IPS DF 19.7 (cell line): ENCODE data around the gene MESD.

ENCODE experiments used
- DNase-seq: peaks from one replicate; pipeline ENCODE4 v3.0.0-alpha.2; 2013; ENCODE audit warnings: low read depth, low spot score

Gene MESD

DNA sequence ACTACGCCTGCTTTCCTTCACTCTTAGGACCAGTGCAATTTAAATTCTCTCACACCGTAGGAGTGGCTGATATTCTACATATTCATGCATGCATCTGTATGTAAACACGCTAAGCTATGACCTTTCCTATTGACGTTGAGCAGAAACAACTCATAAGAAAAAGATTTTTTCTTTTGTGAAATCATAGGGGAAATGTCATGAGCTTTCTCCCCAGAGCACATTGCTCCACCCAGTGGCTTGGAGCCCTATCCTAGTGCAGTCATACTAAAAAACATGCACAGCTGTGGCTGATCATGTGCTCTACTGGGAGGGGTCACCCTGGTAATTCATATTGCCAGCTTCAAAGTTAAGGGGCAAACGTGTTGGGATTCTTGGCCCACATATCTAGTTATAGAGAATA, 1.8 kb upstream of the MESD start:
- DNase-seq: no peak

DNA sequence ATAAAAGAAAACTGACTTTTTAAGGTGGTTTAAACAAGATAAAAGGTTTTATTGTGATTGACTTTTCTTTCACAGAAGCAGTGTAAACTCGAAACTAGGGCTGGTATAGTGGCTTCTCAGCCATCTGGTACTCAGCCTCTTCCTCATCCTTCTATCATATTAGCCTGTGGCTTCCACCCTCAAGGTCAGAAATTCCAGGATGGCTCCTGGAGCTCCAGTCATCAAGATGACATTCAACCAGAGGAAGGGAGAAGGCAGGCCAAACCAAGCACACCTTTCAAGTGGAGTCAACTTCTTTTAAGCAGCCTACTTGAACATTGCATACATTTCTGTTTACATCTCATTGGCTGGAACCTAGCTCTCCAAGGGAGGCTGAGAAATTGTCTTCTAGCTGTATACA, 1.3 kb upstream of the MESD start:
- DNase-seq: no peak

DNA sequence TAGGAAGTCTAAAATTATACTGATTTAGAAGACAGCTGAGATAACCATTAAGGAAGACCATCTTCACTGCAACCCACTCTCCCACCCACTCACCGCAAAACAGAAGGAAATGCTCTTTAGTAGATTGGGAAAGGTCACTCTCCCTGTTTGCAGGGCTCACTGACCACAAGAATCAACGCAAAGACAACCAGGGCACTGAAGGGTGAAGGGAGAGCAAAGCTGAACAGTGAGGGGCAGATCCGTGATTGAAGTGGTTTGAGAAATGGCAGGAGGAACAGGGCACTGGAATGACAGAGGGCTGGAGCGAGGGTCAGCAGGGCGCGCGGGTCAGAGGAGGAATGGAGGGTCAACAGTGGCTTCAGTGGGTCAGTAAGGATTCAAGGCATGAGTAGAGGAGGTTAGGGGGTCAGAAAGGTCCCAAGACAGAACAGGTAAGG, 520 bp downstream of the MESD start:
- DNase-seq: no peak

DNA sequence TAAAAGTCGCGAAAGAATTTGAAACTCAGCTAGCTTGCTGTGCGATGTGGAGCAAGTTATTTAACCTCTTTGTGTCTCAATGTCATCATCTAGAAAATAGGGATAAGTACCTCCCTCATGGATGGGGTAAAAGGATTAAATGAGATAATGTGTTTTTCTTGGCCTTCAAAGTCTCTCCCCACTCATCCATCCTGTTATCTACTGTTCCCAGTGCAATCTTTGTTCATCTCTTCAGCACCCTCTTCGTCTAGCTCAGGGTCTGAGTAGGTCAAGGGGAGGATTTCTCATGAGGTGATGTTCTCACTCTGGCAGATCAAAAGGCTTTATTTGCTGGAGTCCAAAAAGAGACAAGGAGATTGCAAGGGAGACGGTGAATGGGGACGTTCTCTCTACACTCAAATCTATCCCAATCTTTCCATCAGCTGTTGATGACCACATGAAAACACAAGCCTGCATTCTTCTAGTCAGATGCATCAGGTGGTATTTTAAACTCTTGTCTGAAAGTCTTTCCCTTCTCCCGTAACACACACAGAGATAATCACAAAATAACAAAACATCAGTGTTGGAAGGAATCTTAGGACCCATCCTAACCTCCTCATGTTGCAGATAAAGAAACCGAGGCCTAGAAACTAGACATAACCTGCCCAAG, 1.3 kb downstream of the MESD start:
- DNase-seq: no peak

- no peak for DNase-seq
These were observed 3.1 kb downstream of the MESD start for GRCh38 chr15:80986487-80986886.

- no peak for DNase-seq
These were observed 3.6 kb downstream of the MESD start for GRCh38 chr15:80985981-80986380.

DNA sequence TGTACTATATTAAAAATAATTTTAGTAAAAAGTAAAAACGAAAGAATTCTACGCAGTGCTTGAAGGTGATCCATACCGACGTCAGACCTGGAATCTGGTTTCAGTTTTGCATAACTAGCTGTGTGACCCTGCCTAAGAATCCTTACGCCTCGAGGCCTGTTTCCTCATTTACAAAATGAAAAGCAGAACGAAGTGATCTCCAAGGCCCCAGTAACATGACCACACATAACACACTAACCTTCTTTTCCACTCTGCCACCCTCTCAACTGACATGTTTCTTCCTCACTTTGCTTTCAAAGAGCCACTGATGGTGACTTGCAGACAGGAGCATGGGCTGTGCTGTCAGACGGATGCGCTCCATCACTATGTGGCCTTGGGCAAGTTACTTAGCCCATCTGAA, 4.8 kb downstream of the MESD start:
- DNase-seq: no peak

- no peak for DNase-seq
These were observed 6.8 kb downstream of the MESD start for GRCh38 chr15:80982839-80983238.

DNA sequence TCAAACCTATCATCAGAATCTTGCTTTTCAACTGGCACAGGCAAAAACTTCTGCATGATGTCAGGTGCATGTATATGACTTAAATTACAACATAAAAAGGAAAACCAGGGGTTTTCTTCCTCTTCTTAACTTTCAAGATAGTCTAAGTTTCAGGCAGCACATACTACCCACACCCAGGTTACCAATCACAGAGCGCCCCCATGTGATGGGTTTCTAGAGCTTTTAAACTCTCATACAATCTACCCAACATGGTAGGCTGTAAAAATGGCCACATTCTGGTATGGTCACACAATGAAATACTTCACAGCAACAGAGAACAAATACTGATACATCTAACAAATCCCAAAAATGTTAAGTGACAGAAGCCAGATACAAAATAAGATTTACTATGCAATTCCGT, 7.4 kb downstream of the MESD start:
- DNase-seq: no peak

DNA sequence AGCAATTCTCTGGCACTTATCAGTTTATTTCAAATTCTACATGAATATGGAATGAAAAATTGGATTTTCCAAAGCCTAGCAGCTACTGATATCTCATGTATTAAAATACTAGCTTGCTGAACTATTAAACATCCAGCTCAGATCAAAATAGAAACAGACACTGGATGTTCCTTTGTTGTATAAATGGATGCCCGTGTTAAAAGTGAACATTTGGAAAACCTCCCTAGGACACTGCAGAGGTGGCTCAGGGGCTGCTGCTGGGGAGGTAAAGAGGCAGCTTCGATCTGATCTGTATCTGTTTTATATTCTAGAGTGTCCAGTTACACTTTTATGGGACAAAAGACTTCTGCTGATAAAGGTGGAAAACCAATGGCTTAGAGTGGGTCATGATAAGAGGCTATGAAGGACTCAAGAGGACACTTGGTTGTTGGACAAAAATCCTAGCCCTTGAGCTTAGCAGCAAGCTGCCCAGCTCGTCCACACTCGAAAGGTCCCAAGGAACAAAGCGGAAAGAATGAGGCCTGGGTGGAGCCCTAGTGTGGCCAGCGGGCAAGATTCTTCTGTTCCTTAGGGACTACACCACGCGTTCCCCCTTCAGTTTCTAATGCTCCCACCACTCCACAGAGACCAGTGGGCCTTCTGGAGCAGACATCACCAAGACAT, 9.9 kb downstream of the MESD start:
- DNase-seq: no peak

DNA sequence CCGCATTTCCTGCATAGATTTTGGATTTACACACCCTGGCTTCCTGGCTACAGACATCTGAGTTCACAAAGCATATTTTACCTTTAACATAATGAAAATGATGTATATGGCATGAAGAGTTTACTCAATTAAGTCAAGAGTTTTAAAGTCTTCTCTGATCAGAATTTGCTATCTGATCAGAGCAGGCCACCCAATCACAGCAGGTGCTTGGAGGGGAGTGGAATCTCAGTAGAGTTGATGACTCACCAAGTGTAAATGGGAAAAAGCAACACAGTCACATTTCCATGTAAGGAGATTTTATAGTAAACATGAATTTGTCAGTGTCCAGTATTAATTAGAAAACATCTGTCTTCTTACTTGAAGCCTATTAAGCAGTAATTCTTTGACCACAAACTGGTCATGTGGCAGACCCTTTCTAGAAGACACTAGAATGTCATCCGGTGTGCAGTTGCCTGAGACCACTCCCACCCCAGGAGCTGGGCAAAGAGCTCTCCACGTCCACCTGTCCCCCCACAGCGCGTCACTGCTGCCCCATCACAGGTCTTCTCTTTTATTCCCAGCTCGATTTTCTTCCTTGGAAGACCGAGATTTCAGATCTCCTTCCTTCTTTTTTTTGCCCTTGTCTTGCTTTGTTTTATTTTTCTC, 10.8 kb downstream of the MESD start:
- DNase-seq: no peak

GRCh38 chr15:80977627-80978036, 12.0 kb downstream of the MESD start:
- DNase-seq: no peak

- DNase-seq: no peak
These were observed 12.8 kb downstream of the MESD start for GRCh38 chr15:80976851-80977250.

- no peak for DNase-seq
These were observed 14.7 kb downstream of the MESD start for GRCh38 chr15:80974914-80975313.

DNA sequence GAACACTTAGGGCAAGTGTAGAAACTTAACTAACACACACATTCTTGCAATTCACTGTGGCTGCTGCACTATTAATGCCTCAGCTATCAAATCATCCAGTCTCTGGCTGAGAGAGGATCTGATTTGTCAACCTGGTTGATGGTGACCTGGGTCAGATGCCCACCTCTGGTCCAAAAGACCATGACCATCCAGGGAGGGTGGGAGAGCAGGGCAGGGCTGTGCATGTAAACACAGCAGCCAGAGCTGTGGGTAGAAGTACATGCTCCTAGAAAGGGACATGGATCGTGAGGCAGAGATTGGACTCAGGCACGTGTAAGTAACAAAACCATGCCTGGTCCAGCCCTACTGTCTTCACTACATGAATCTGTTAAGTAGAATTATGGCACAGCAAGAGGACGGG, 17.3 kb downstream of the MESD start:
- DNase-seq: no peak

DNA sequence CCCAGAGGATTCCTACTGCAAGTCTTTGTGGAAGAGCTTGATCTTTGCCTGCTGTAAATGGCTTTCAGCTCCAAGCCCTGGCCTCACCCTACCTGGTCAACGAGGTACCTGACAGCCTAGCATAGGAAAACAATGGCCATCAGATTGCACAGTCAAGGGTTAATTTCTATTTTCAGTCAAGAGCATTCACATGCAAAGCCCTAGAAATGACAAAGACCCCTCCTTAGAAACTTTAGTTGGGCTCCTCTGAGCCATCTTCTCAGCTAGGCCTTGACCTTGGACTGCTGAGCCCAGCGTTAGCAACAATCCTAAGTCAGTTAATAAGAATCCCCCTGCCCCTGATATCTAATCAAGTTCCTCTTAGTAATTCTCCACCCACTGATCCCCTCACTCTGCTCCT, 18.5 kb downstream of the MESD start:
- no peak for DNase-seq

DNA sequence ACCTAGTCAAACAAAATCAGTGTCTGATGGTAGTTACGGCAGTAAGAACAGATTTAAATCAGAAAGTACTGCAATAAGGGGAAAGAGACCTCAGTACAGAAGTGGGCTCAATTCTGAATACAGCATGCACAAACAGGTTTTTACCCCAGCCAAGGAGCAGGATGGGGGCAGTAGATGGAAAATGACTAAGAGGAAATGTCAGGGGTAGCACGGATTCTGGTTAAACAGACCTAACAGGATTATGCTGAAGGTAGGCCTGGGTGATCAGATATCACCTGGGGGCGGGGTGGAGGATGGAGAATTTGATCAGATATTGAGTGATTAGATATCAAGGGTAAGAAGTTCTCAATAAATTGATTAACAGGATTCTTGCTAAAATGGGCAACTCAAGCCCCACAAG, 19.0 kb downstream of the MESD start:
- DNase-seq: no peak

- no peak for DNase-seq
These were observed 19.5 kb downstream of the MESD start for GRCh38 chr15:80970018-80970657.

- DNase-seq: no peak
These were observed 20.3 kb downstream of the MESD start for GRCh38 chr15:80969316-80969715.

DNA sequence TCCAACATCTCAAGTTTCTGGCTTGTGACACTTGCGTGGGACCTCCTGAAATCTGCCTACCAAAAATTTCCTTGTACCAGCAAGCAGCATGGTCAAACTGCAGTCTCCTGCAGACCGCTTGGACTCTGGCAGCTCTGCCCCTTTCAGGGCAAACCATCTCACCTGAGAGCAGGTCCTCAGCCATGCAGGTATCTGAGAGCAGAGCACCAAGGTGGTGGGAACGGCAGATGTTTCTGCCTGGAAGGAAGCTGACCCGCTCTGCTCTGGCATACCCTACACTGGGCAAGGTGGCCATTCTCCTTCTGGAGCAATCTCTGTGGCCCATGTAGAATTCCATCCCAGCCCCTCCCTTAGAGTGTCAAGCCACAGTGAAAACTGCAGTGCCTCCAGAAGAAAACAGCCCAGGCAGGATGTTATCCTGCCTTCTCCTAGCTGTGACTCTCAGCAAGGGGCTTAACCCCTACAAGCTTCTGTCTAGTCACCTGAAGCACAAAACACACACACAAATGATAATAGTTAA, 21.6 kb downstream of the MESD start:
- DNase-seq: no peak

GRCh38 chr15:80967451-80967850, 22.2 kb downstream of the MESD start:
- DNase-seq: no peak

- DNase-seq: no peak
These were observed 23.0 kb downstream of the MESD start for GRCh38 chr15:80966431-80967197.
